IMR-90 (cell line): ENCODE results near the gene NR6A1. TPM values are rescaled to one million over a fixed set of nuclear protein-coding genes. Genes with fewer than 3 reads are reported as not detected.

Experiments
- ATAC-seq: fragments of 200-7000 bp; cut with Tn5 transposase; 2 replicates; pipeline ENCODE4 v1.9.1; 2020; ENCODE audit warnings: low read depth, mild to moderate bottlenecking, moderate library complexity
- BruUV-seq: library from RNA; stranded (reverse); fragments of 400-500 nt; replicated peaks from 2 replicates; lab custom pipeline; 2021; lab: Mats Ljungman, UMichigan
- CTCF ChIA-PET: fragments of 300-600 bp; formaldehyde crosslinking; extraction: SDS; loops from one replicate; lab custom pipeline; 2021; ENCODE audit warnings: antibody characterized with exemption; lab: Yijun Ruan, JAX
- POLR2A ChIA-PET: fragments of 300-600 bp; sonication (Branson Sonifier 250); formaldehyde crosslinking; loops from one replicate; lab custom pipeline; 2022; ENCODE audit warnings: antibody characterized with exemption; ENCODE audit not compliant: unreplicated experiment; lab: Charles Lee
- DNase-seq: peaks from one replicate; pipeline ENCODE4 v3.0.0; 2013
- H2AFZ ChIP-seq: replicated peaks from 2 replicates; pipeline ENCODE3; 2013; ENCODE audit warnings: low read length, mild to moderate bottlenecking; ENCODE audit not compliant: poor library complexity
- H2AK5ac ChIP-seq: 2 replicates; pipeline ENCODE4 v1.6.1; 2013; ENCODE audit warnings: low read depth, low read length, inconsistent platforms
- H2AK9ac ChIP-seq: replicated peaks from 2 replicates; pipeline ENCODE3; 2013; ENCODE audit warnings: mild to moderate bottlenecking, low read depth, low read length, moderate library complexity; ENCODE audit not compliant: poor library complexity
- H2BK120ac ChIP-seq: 2 replicates; pipeline ENCODE4 v1.6.1; 2013; ENCODE audit warnings: low read depth, low read length, inconsistent platforms
- H2BK15ac ChIP-seq: 3 replicates; pipeline ENCODE4 v1.6.1; 2013; ENCODE audit warnings: low read depth, low read length, inconsistent platforms
- H2BK20ac ChIP-seq: 2 replicates; pipeline ENCODE4 v1.6.1; 2013; ENCODE audit warnings: low read depth, mild to moderate bottlenecking, inconsistent platforms, low read length, moderate library complexity
- H2BK5ac ChIP-seq: 2 replicates; pipeline ENCODE4 v1.6.1; 2013; ENCODE audit warnings: mild to moderate bottlenecking, low read depth, low read length, inconsistent platforms; ENCODE audit not compliant: poor library complexity, severe bottlenecking
- H3K14ac ChIP-seq: replicated peaks from 2 replicates; pipeline ENCODE4 v1.6.1; 2013; ENCODE audit warnings: low read depth, low read length, inconsistent platforms
- H3K18ac ChIP-seq: 2 replicates; pipeline ENCODE4 v1.6.1; 2013; ENCODE audit warnings: low read depth, low read length, control low read depth
- H3K23ac ChIP-seq: 2 replicates; pipeline ENCODE4 v1.6.1; 2013; ENCODE audit warnings: low read depth, low read length, inconsistent platforms
- H3K27ac ChIP-seq: 2 replicates; pipeline ENCODE4 v1.5.1; 2013; ENCODE audit warnings: mild to moderate bottlenecking, control low read depth, low read length; ENCODE audit not compliant: insufficient read depth
- H3K27me3 ChIP-seq: 2 replicates; pipeline ENCODE4 v1.6.1; 2013; ENCODE audit warnings: low read length; ENCODE audit not compliant: control insufficient read depth, insufficient read depth
- H3K36me3 ChIP-seq: 2 replicates; pipeline ENCODE4 v1.6.1; 2013; ENCODE audit warnings: low read length, mixed read lengths; ENCODE audit not compliant: control insufficient read depth, insufficient read depth
- H3K4ac ChIP-seq: 2 replicates; pipeline ENCODE4 v1.6.1; 2013; ENCODE audit warnings: low read depth, low read length, inconsistent platforms
- H3K4me1 ChIP-seq: 2 replicates; pipeline ENCODE4 v1.6.1; 2013; ENCODE audit warnings: low read length, mixed read lengths; ENCODE audit not compliant: control insufficient read depth, insufficient read depth
- H3K4me2 ChIP-seq: 2 replicates; pipeline ENCODE4 v1.6.1; 2013; ENCODE audit warnings: low read depth, mild to moderate bottlenecking, control low read depth, low read length, moderate library complexity
- H3K4me3 ChIP-seq: 2 replicates; pipeline ENCODE4 v1.5.1; 2013; ENCODE audit warnings: low read depth, mild to moderate bottlenecking, control low read depth, low read length, moderate library complexity; ENCODE audit not compliant: insufficient read depth
- H3K56ac ChIP-seq: 2 replicates; pipeline ENCODE4 v1.6.1; 2013; ENCODE audit warnings: low read length, inconsistent platforms; ENCODE audit not compliant: insufficient read depth; ENCODE audit errors: extremely low read depth
- H3K79me1 ChIP-seq, 2 experiments: 2 replicates each; pipeline ENCODE4 v1.6.1; 2013; ENCODE audit warnings: low read length in 2 of 2, inconsistent platforms in 1 of 2, low read depth in 1 of 2
- H3K9ac ChIP-seq: 2 replicates; pipeline ENCODE4 v1.6.1; 2013; ENCODE audit warnings: low read depth, low read length, control low read depth
- H3K9me1 ChIP-seq: 2 replicates; pipeline ENCODE4 v1.6.1; 2013; ENCODE audit warnings: low read length, inconsistent platforms; ENCODE audit not compliant: insufficient read depth
- H3K9me3 ChIP-seq: 2 replicates; pipeline ENCODE4 v1.6.1; 2013; ENCODE audit warnings: low read length; ENCODE audit not compliant: control insufficient read depth, insufficient read depth
- H4K20me1 ChIP-seq: 2 replicates; pipeline ENCODE4 v1.6.1; 2013; ENCODE audit warnings: low read length, inconsistent platforms; ENCODE audit not compliant: insufficient read depth
- H4K5ac ChIP-seq: 2 replicates; pipeline ENCODE4 v1.6.1; 2013; ENCODE audit warnings: mild to moderate bottlenecking, low read depth, low read length, control low read depth
- H4K8ac ChIP-seq, 2 experiments: 2 replicates each; pipeline ENCODE4 v1.6.1; 2013; ENCODE audit warnings: low read depth in 2 of 2, low read length in 2 of 2, control low read depth in 1 of 2, inconsistent platforms in 1 of 2
- H4K91ac ChIP-seq: 2 replicates; pipeline ENCODE4 v1.6.1; 2013; ENCODE audit warnings: low read depth, low read length, inconsistent platforms; ENCODE audit not compliant: insufficient read depth
- CEBPB ChIP-seq: IDR thresholded peaks from 2 replicates; pipeline ENCODE4 v1.6.1; 2012; ENCODE audit warnings: low read depth, low read length, improper control_type of control experiment
- MAFK ChIP-seq: IDR thresholded peaks from 2 replicates; pipeline ENCODE4 v1.6.1; 2012; ENCODE audit warnings: low read depth, low read length, improper control_type of control experiment
- MXI1 ChIP-seq: IDR thresholded peaks from 2 replicates; pipeline ENCODE4 v1.6.1; 2012; ENCODE audit warnings: low read depth, mild to moderate bottlenecking, low read length, moderate library complexity, borderline replicate concordance
- WGBS, 2 experiments: methylation state at CpG; one replicate each; pipeline versions ENCODE4 v1.1.5 to v1.1.7; 2013; ENCODE audit warnings: missing lambda C conversion rate in 2 of 2; ENCODE audit not compliant: insufficient read length in 1 of 2; ENCODE audit errors: extremely low coverage in 2 of 2; 5-methylcytosine and 5-hydroxymethylcytosine counted together
- dilution Hi-C: fragments of 300-500 bp; cut with HindIII; formaldehyde crosslinking; loops from one replicate; pipeline ENCODE4 v1.14.3; 2018; ENCODE audit warnings: low sequenced_read_pairs; ENCODE audit not compliant: unreplicated experiment
- in situ Hi-C: fragments of 300-500 bp; cut with MboI; formaldehyde crosslinking; loops from 3 replicates; pipeline ENCODE4 v1.14.3; 2019; ENCODE audit warnings: low sequenced_read_pairs, inconsistent platforms, mixed read lengths
- intact Hi-C: fragments of 100-400 bp; cut with micrococcal nuclease; formaldehyde crosslinking; loops from 2 replicates; pipeline ENCODE4 v1.10.0; 2022
- polyA plus RNA-seq, 3 experiments: library from polyadenylated mRNA; depleted of rRNA; stranded (reverse); fragments of >200 nt; gene quantifications; 2 replicates each; pipeline ENCODE4 v1.2.3, GENCODE V29; 2012; ENCODE audit warnings: low replicate concordance in 1 of 3
- total RNA-seq: library from RNA; depleted of rRNA; stranded (reverse); fragments of >200 nt; gene quantifications from 2 replicates; pipeline ENCODE4 v1.2.3, GENCODE V29; 2012
- TF ChIP-seq, protein P1 (sequence below): fragments of 150-350 bp; IDR thresholded peaks from 2 replicates; pipeline ENCODE4 v1.6.1; 2016; ENCODE audit warnings: low read depth, mild to moderate bottlenecking, low read length, moderate library complexity, borderline replicate concordance

Gene NR6A1
- total and polyA plus RNA-seq, 2 of the 4 experiments (the other 2 are of a cell fraction), result 0.14 to 0.36 TPM

DNA sequence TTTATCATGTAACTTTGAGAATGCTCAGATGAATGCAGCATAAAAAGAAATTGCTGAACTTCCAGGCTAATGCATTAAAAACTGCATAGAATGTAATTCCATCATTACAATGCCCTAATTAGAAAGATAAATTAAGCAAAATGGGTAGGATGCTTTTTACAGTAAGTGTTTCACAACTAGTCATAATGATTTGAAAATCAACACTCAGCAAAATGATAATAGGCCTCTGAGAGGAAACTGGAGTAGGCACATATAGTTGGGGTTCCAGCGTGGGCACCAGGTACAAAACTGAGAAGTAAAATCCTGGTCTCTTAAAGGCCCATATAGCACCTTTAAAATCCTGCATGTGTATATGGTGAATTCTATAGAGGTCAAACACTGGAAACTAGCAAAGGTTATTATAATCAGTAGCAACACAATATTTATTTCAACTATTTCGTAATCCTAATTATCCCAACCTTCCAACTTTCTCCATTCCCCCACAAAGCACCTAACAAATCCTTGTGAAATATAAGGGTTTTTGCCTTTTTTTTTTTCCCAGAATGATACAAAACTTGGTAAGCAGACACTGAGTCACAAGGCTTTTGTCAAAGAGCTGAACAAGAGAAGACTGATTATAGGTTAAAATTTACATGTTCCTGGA lies 155.9 kb downstream of the NR6A1 start:
- no peak overlapping the region for H2BK20ac ChIP-seq
- no peak overlapping the region for H3K4ac ChIP-seq
- no peaks in the 10 kb centered on the region for H4K20me1 ChIP-seq
- CTCF ChIA-PET, result interaction anchor here (0.9 kb wide), 2 partner anchors 78 to 96 kb away, joined by 3 to 5 read pairs; no protein-coding TSS in a partner anchor
- POLR2A ChIA-PET, result interaction anchor here (0.7 kb wide), 1 partner anchor 16 kb away, joined by 7 read pairs; no protein-coding TSS in a partner anchor
- no peak overlapping the region for H4K5ac ChIP-seq
- dilution Hi-C loops (no loop called here), intact Hi-C loops (loop anchor here (10.0 kb wide), 2 partner anchors 200 to 240 kb away; partner anchors contain the start of genes PSMB7 and WDR38), in situ Hi-C loops (loop anchor here (5.0 kb wide), 1 partner anchor 97 kb away; no protein-coding TSS in a partner anchor)
- H3K4me3 ChIP-seq, result no peak overlapping the region
- DNase-seq (no peak), ATAC-seq (no peak)
- H3K36me3 ChIP-seq, result no peaks in the 10 kb centered on the region
- H4K91ac ChIP-seq, result no peak overlapping the region
- H3K14ac ChIP-seq, result no peak overlapping the region
- no peak overlapping the region for H3K23ac ChIP-seq
- H3K79me1 ChIP-seq, result no peaks in the 10 kb centered on the region
- H3K4me1 ChIP-seq, result 0 out of 2 replicates have a peak, but pooled peaks cover 2% of the 10 kb centered on the region
- H2AK5ac ChIP-seq, result no peak overlapping the region
- no peak overlapping the region for H2BK15ac ChIP-seq
- H3K56ac ChIP-seq, result no peak overlapping the region
- H4K8ac ChIP-seq, result no peak overlapping the region
- H3K27ac ChIP-seq, result no peak overlapping the region
- H3K18ac ChIP-seq, result no peak overlapping the region
- no peak overlapping the region for H3K4me2 ChIP-seq
- no peaks in the 10 kb centered on the region for H3K9me1 ChIP-seq
- BruUV-seq, result no TSS peak
- no peak overlapping the region for H2BK120ac ChIP-seq
- TF ChIP-seq CEBPB (peak; percentile 78), MAFK (peak; percentile 30; the same call in 1 of the 2 replicates), MXI1 (no peak)
- TF ChIP-seq, protein P1, sequence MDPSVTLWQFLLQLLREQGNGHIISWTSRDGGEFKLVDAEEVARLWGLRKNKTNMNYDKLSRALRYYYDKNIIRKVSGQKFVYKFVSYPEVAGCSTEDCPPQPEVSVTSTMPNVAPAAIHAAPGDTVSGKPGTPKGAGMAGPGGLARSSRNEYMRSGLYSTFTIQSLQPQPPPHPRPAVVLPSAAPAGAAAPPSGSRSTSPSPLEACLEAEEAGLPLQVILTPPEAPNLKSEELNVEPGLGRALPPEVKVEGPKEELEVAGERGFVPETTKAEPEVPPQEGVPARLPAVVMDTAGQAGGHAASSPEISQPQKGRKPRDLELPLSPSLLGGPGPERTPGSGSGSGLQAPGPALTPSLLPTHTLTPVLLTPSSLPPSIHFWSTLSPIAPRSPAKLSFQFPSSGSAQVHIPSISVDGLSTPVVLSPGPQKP, result no peak
- peaks cover 10% of the 10 kb centered on the region for H3K27me3 ChIP-seq
- 100% methylated on average over 1 of the region's 2 CpGs; no CpG with 5 or more reads in 1 of the 2 experiments for WGBS, 2 experiments
- H2AFZ ChIP-seq, result no peak overlapping the region
- no peaks in the 10 kb centered on the region for H3K9me3 ChIP-seq
- H2BK5ac ChIP-seq, result no peak overlapping the region
- no peak overlapping the region for H3K9ac ChIP-seq
- H2AK9ac ChIP-seq, result no peak overlapping the region
